KOPT-K1 (cell line): ENCODE data around the gene DIP2C.
"Not testable (repeated sequence)": the region's sequence is repeated elsewhere in the genome, so short reads cannot be mapped to it uniquely, and the experiment has no call there.

Source experiments
- H3K27ac ChIP-seq: fragments of 200-600 bp; sonication (generic); 2 replicates; pipeline ENCODE4 v1.5.1; 2016; ENCODE audit warnings: antibody characterized with exemption, mild to moderate bottlenecking, low read depth, low read length; ENCODE audit not compliant: poor library complexity, severe bottlenecking
- H3K36me3 ChIP-seq: fragments of 200-600 bp; sonication (generic); 2 replicates; pipeline ENCODE4 v1.5.1; 2017; ENCODE audit warnings: antibody characterized with exemption, mild to moderate bottlenecking, low read length, moderate library complexity; ENCODE audit not compliant: insufficient read depth
- H3K9me3 ChIP-seq: fragments of 200-600 bp; sonication (generic); 2 replicates; pipeline ENCODE4 v1.5.1; 2017; ENCODE audit warnings: antibody characterized with exemption, low read length, mild to moderate bottlenecking; ENCODE audit not compliant: insufficient read depth, poor library complexity, severe bottlenecking

The DIP2C gene

GRCh38 chr10:534047-534566 is 155.4 kb downstream of the DIP2C start:
- H3K27ac ChIP-seq, result no peak overlapping the region
- H3K36me3 ChIP-seq, result no peaks in the 10 kb centered on the region
- H3K9me3 ChIP-seq, result no peaks in the 10 kb centered on the region

DNA sequence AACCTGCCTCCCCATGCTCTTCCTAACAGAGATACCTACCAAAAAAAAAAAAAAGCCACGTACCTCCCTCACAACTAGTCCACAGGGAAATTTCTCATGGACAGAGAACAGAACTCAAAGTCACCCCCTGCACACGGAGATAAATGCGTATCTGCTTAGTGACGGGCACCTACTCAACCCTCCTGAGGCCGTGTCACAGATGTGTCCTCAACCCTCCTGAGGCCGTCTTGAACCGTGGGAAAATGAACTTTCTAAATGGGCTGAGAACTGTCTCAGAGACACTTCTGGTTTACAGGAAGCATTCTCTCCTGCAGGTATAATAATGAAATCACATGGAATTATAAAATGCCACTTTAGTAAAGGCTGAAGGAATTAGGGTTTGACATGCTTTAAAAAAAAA is 155.9 kb downstream of the DIP2C start:
- Histone ChIP-seq H3K36me3 (no peaks in the 10 kb centered on the region), H3K27ac (no peak overlapping the region), H3K9me3 (no peaks in the 10 kb centered on the region)

GRCh38 chr10:533186-533585 is 156.3 kb downstream of the DIP2C start:
- Histone ChIP-seq H3K9me3 (no peaks in the 10 kb centered on the region), H3K27ac (no peak overlapping the region), H3K36me3 (no peaks in the 10 kb centered on the region)

GRCh38 chr10:532331-532730 is 157.1 kb downstream of the DIP2C start:
- H3K9me3 ChIP-seq, H3K36me3 ChIP-seq, H3K27ac ChIP-seq: not testable (repeated sequence)

GRCh38 chr10:531541-531940 is 157.9 kb downstream of the DIP2C start:
- no peaks in the 10 kb centered on the region for H3K36me3 ChIP-seq
- no peaks in the 10 kb centered on the region for H3K9me3 ChIP-seq
- no peak overlapping the region for H3K27ac ChIP-seq

DNA sequence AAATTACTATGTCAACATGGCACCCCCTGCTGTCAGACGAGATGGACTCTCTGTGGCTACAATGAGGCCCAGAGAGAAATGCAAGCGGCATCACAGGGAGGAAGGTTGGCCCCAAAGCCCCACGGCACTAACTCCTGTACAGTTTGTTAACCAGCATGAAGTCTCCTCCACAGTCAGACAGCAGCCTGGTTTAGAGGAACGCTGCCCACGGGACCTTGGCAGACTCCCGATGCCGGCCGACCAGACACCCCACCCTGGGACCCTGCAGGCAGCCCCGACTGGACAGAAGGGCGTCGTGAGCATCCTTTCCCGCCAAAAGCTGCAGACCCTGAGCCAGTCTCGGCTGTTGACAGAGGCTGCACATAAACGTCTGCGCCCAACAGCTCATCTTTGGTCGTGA is 158.8 kb downstream of the DIP2C start:
- no peaks in the 10 kb centered on the region for H3K9me3 ChIP-seq
- H3K27ac ChIP-seq, result no peak overlapping the region
- H3K36me3 ChIP-seq, result no peaks in the 10 kb centered on the region

DNA sequence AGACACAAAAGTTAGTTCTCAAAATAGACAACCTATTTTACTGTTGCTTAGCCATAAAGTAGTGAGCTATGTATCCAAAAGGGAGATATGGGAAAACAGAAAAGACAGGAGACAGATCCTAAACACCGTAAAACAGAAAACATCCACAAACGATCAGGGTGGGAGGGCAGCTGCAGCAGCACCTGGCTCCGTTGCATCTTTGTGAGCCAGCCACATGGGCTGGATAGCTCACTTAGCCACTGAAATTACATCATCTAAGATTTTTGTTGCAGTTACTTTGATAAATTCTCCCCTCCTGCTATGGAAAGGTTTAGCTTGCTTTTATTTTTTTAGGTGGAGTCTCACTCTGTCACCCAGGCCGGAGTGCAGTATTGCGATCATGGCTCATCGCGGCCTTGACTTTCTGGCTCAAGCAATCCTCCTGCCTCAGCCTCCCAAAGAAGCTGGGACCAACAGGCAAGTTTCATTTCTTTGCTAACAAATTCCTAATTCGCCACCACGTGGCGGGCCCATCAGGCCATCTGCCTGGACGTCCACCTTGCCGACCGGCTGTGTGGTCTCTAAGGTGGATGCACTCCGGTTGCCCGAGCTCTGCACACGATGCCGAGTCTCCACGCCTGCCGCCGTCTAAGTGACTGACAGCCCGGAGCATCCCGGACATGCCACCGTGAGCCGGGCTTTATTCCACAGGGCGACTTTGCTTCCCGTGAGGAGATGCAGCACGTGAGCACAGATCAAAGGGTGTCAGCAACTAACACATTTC is 159.8 kb downstream of the DIP2C start:
- Histone ChIP-seq H3K27ac (no peak overlapping the region), H3K9me3 (no peaks in the 10 kb centered on the region), H3K36me3 (no peaks in the 10 kb centered on the region)

- H3K9me3 ChIP-seq, result no peaks in the 10 kb centered on the region
- H3K36me3 ChIP-seq, result no peaks in the 10 kb centered on the region
- no peak overlapping the region for H3K27ac ChIP-seq
Measured at GRCh38 chr10:528173-529165, 161.0 kb downstream of the DIP2C start.

- Histone ChIP-seq H3K27ac (no peak overlapping the region), H3K9me3 (no peaks in the 10 kb centered on the region)
Measured at GRCh38 chr10:527416-527815, 162.1 kb downstream of the DIP2C start.

GRCh38 chr10:526651-527312 is 162.7 kb downstream of the DIP2C start:
- no peaks in the 10 kb centered on the region for H3K9me3 ChIP-seq
- H3K36me3 ChIP-seq, result no peaks in the 10 kb centered on the region
- H3K27ac ChIP-seq, result no peak overlapping the region

More at GRCh38 chr10:527416-527815, 162.1 kb downstream of the DIP2C start:
- H3K36me3 ChIP-seq, result no peaks in the 10 kb centered on the region

GRCh38 chr10:525565-526315 is 163.7 kb downstream of the DIP2C start:
- Histone ChIP-seq H3K36me3 (no peaks in the 10 kb centered on the region), H3K9me3 (no peaks in the 10 kb centered on the region), H3K27ac (no peak overlapping the region)

- Histone ChIP-seq H3K36me3 (no peaks in the 10 kb centered on the region), H3K27ac (no peak overlapping the region), H3K9me3 (no peaks in the 10 kb centered on the region)
Measured at GRCh38 chr10:523925-524324, 165.5 kb downstream of the DIP2C start.

- no peaks in the 10 kb centered on the region for H3K9me3 ChIP-seq
- H3K27ac ChIP-seq, result no peak overlapping the region
- H3K36me3 ChIP-seq, result no peaks in the 10 kb centered on the region
Measured at GRCh38 chr10:522350-522749, 167.1 kb downstream of the DIP2C start.
